Thyroid gland (tissue), 4 donors: ENCODE data around the gene RIC8B. TPM values are rescaled to one million over a fixed set of nuclear protein-coding genes. Genes with fewer than 3 reads are reported as not detected.

Source experiments
- DNase-seq, 2 donors: peaks; one replicate each; pipeline ENCODE4 v3.0.0-alpha.2; 2019
- H3K27ac ChIP-seq, 3 donors: fragments of 200-600 bp; sonication (generic); 1 replicate in 2 of 3; 2 replicates in 1 of 3; pipeline ENCODE4 v1.5.1; 2016 to 2019; ENCODE audit warnings: mild to moderate bottlenecking in 1 of 3, moderate library complexity in 1 of 3
- H3K27me3 ChIP-seq: fragments of 200-600 bp; sonication (generic); one replicate; pipeline ENCODE4 v1.5.1; 2019
- H3K36me3 ChIP-seq, 2 donors: fragments of 200-600 bp; sonication (generic); one replicate each; pipeline ENCODE4 v1.5.1; 2016 to 2019
- H3K4me1 ChIP-seq, 2 donors: fragments of 200-600 bp; sonication (generic); one replicate each; pipeline ENCODE4 v1.5.1; 2017 to 2019
- H3K4me3 ChIP-seq, 3 donors: fragments of 200-600 bp; sonication (generic); replicated peaks in 1 of 3; 1 replicate in 2 of 3; 2 replicates in 1 of 3; pipeline ENCODE4 v1.5.1; 2016; ENCODE audit warnings: mild to moderate bottlenecking in 1 of 3
- H3K9me3 ChIP-seq: fragments of 200-600 bp; sonication (generic); one replicate; pipeline ENCODE4 v1.5.1; 2017
- CTCF ChIP-seq, 6 experiments: fragments of 200-600 bp in 3 of 6; fragments of 450-650 bp in 3 of 6; sonication (generic) in 3 of 6; IDR thresholded peaks; one replicate each; pipeline ENCODE4 v1.5.1; 2016 to 2019; ENCODE audit warnings: antibody characterized with exemption in 6 of 6, mild to moderate bottlenecking in 2 of 6, inconsistent platforms in 1 of 6, moderate library complexity in 1 of 6
- POLR2A ChIP-seq, 2 donors: fragments of 450-650 bp; IDR thresholded peaks; one replicate each; pipeline ENCODE4 v1.6.1; 2017; ENCODE audit warnings: antibody characterized with exemption in 2 of 2, mild to moderate bottlenecking in 2 of 2, moderate library complexity in 1 of 2
- WGBS, 2 donors: methylation state at CpG; one replicate each; pipeline ENCODE4 v1.1.5; 2017; 5-methylcytosine and 5-hydroxymethylcytosine counted together
- intact Hi-C: fragments of 100-400 bp; cut with DNase I; formaldehyde crosslinking; loops from one replicate; pipeline ENCODE4 v1.15.1; 2023
- total RNA-seq, 4 donors: library from RNA; depleted of rRNA; stranded (reverse); fragments of >200 nt; gene quantifications; one replicate each; pipeline ENCODE4 v1.2.3, GENCODE V29; 2016

Gene RIC8B
- total RNA-seq, 4 donors from 2014 or later: 32.5 to 49.8 (median 41.6) TPM

GRCh38 chr12:106767206-106767605 lies 7.3 kb upstream of the RIC8B start:
- no peak for DNase-seq
- Histone ChIP-seq H3K36me3 (no peaks in the 10 kb centered on the region), H3K27ac (peak overlapping the region; percentile 79 to 83 (median 80)), H3K27me3 (no peaks in the 10 kb centered on the region), H3K4me1 (peaks cover 59 to 62% of the 10 kb centered on the region in 2 donors), H3K4me3 (no peak overlapping the region), H3K9me3 (no peaks in the 10 kb centered on the region)
- TF ChIP-seq CTCF (IDR thresholded peaks at IDR 0.05): no peak
- TF ChIP-seq POLR2A (IDR thresholded peaks at IDR 0.05): no peak
- intact Hi-C loops: no loop called here
- WGBS, 2 donors: 42 to 71% methylated on average over 2 of the region's 2 CpGs

GRCh38 chr12:106767954-106768822 lies 6.3 kb upstream of the RIC8B start:
- intact Hi-C loops: no loop called here
- Histone ChIP-seq H3K4me1 (peaks cover 55 to 60% of the 10 kb centered on the region in 2 donors), H3K4me3 (no peak overlapping the region), H3K27me3 (no peaks in the 10 kb centered on the region), H3K36me3 (no peaks in the 10 kb centered on the region), H3K27ac (peak overlapping the region; percentile 79 to 83 (median 80)), H3K9me3 (no peaks in the 10 kb centered on the region)
- 46 to 49% methylated on average over 9 of the region's 9 CpGs for WGBS, 2 donors
- TF ChIP-seq POLR2A (IDR thresholded peaks at IDR 0.05) (no peak), CTCF (IDR thresholded peaks at IDR 0.05) (no peak)
- DNase-seq: peak; percentile 59 to 67

GRCh38 chr12:106769078-106769477 lies 5.4 kb upstream of the RIC8B start:
- intact Hi-C loops: no loop called here
- Histone ChIP-seq H3K4me1 (peaks cover 56 to 58% of the 10 kb centered on the region in 2 donors), H3K9me3 (no peaks in the 10 kb centered on the region), H3K27ac (no peak overlapping the region), H3K36me3 (no peaks in the 10 kb centered on the region), H3K4me3 (no peak overlapping the region), H3K27me3 (no peaks in the 10 kb centered on the region)
- TF ChIP-seq POLR2A (IDR thresholded peaks at IDR 0.05): no peak
- TF ChIP-seq CTCF (IDR thresholded peaks at IDR 0.05): no peak
- no peak for DNase-seq
- 62 to 77% methylated on average over 5 of the region's 5 CpGs for WGBS, 2 donors

GRCh38 chr12:106769546-106769945 lies 4.9 kb upstream of the RIC8B start:
- Histone ChIP-seq H3K4me3 (no peak overlapping the region), H3K27ac (no peak overlapping the region), H3K4me1 (peaks cover 51 to 53% of the 10 kb centered on the region in 2 donors), H3K36me3 (no peaks in the 10 kb centered on the region), H3K27me3 (no peaks in the 10 kb centered on the region), H3K9me3 (no peaks in the 10 kb centered on the region)
- 81 to 86% methylated on average over 6 of the region's 6 CpGs for WGBS, 2 donors
- intact Hi-C loops: no loop called here
- no peak for DNase-seq
- no peak for TF ChIP-seq CTCF (IDR thresholded peaks at IDR 0.05)
- TF ChIP-seq POLR2A (IDR thresholded peaks at IDR 0.05): no peak

GRCh38 chr12:106771425-106771824 lies 3.1 kb upstream of the RIC8B start:
- Histone ChIP-seq H3K9me3 (no peaks in the 10 kb centered on the region), H3K27me3 (no peaks in the 10 kb centered on the region), H3K4me1 (peaks cover 44 to 48% of the 10 kb centered on the region in 2 donors), H3K4me3 (no peak overlapping the region), H3K27ac (no peak overlapping the region), H3K36me3 (no peaks in the 10 kb centered on the region)
- intact Hi-C loops: no loop called here
- DNase-seq: no peak
- TF ChIP-seq CTCF (IDR thresholded peaks at IDR 0.05) (no peak), POLR2A (IDR thresholded peaks at IDR 0.05) (no peak)
